ENCODE results near the gene FZD10.

DNA sequence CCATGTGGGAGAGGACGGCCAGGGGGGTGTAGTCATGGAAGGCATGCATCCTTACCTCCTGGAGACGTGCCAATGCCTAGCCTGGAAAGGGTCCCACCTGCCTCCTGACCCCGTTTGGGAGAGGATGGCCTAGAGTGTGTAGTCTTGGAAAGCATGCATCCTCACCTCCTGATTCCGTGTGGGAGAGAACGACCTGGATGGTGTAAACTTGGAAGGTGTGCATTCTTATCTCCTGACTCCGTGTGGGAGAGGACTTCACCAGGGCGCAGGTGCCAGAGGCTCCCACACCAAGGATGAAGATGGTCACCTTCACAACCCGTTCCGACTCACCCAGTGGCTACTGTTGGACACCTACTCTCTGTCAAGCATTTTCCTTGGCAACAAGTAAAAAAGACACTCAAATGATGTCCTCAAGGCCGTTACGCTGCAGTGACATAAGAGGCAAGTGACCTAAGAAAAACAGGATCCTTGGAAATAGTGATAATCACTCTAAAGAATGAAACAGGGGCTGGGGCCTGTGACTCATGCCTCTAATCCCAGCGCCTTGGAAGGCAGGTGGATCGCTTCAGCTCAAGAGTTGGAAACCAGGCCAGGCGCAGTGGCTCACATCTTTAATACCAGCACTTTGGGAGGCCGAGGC, 37.5 kb upstream of the FZD10 start:
- TF ChIP-seq, protein P1, sequence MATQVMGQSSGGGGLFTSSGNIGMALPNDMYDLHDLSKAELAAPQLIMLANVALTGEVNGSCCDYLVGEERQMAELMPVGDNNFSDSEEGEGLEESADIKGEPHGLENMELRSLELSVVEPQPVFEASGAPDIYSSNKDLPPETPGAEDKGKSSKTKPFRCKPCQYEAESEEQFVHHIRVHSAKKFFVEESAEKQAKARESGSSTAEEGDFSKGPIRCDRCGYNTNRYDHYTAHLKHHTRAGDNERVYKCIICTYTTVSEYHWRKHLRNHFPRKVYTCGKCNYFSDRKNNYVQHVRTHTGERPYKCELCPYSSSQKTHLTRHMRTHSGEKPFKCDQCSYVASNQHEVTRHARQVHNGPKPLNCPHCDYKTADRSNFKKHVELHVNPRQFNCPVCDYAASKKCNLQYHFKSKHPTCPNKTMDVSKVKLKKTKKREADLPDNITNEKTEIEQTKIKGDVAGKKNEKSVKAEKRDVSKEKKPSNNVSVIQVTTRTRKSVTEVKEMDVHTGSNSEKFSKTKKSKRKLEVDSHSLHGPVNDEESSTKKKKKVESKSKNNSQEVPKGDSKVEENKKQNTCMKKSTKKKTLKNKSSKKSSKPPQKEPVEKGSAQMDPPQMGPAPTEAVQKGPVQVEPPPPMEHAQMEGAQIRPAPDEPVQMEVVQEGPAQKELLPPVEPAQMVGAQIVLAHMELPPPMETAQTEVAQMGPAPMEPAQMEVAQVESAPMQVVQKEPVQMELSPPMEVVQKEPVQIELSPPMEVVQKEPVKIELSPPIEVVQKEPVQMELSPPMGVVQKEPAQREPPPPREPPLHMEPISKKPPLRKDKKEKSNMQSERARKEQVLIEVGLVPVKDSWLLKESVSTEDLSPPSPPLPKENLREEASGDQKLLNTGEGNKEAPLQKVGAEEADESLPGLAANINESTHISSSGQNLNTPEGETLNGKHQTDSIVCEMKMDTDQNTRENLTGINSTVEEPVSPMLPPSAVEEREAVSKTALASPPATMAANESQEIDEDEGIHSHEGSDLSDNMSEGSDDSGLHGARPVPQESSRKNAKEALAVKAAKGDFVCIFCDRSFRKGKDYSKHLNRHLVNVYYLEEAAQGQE (IDR thresholded peaks at IDR 0.05; ENCODE audit: insufficient read depth in 1 of 2, low read depth in 2 of 2, low read length in 2 of 2), result no peak
- TF ChIP-seq SIN3A (IDR thresholded peaks at IDR 0.05; ENCODE audit: borderline replicate concordance, insufficient read depth, low read length) (no peak), TAF1 (IDR thresholded peaks at IDR 0.05; ENCODE audit: borderline replicate concordance, insufficient read depth, low read length) (no peak)
